ENCODE data around the gene MCM7. TPM values are rescaled to one million over a fixed set of nuclear protein-coding genes. Genes with fewer than 3 reads are reported as not detected.

The MCM7 gene
- total and polyA plus RNA-seq, 2 of the 13 experiments (the other 11 are each of a cell fraction or from before 2014, with no cell fraction given) = 84.5 to 214 TPM

GRCh38 chr7:100079024-100079560, 22.1 kb downstream of the MCM7 start (continued):
- TF ChIP-seq ZNF878 (CRISPR knock-in tag; IDR thresholded peaks at IDR 0.05) (no peak), SALL1 (CRISPR knock-in tag; IDR thresholded peaks at IDR 0.05) (peak; percentile 53), HNF4G (IDR thresholded peaks at IDR 0.05; ENCODE audit: borderline replicate concordance, low read depth, low read length) (peak; percentile 90), HNF4G (CRISPR knock-in tag; IDR thresholded peaks at IDR 0.05; ENCODE audit: borderline replicate concordance, low read depth) (peak; percentile 84; the same call in 1 of the 2 replicates), MEIS1 (CRISPR knock-in tag; IDR thresholded peaks at IDR 0.05; ENCODE audit: borderline replicate concordance) (no peak), CREM (IDR thresholded peaks at IDR 0.05) (peak; percentile 38; the same call in 1 of the 2 replicates), CREM (CRISPR knock-in tag; IDR thresholded peaks at IDR 0.05) (no peak), E2F5 (CRISPR knock-in tag; conservative IDR thresholded peaks at IDR 0.05) (no peak), KDM5B (CRISPR knock-in tag; IDR thresholded peaks at IDR 0.05; ENCODE audit: borderline replicate concordance) (no peak), ZNF367 (CRISPR knock-in tag; IDR thresholded peaks at IDR 0.05; ENCODE audit: borderline replicate concordance) (no peak), U2AF1 (optimal IDR thresholded peaks at IDR 0.05; ENCODE audit: low read depth, low read length) (no peak), SSRP1 (CRISPR knock-in tag; IDR thresholded peaks at IDR 0.05) (peak; percentile 79; the same call in 1 of the 2 replicates), ZKSCAN1 (IDR thresholded peaks at IDR 0.05; ENCODE audit: low read length) (no peak), DR1 (CRISPR knock-in tag; IDR thresholded peaks at IDR 0.05) (no peak; the same call in 1 of the 2 replicates), HIC2 (CRISPR knock-in tag; IDR thresholded peaks at IDR 0.05; ENCODE audit: low read depth) (peak; percentile 40), ZNF343 (CRISPR knock-in tag; IDR thresholded peaks at IDR 0.05) (no peak), TFAP4 (IDR thresholded peaks at IDR 0.05; ENCODE audit: borderline replicate concordance, low read depth) (peak; percentile 95), ZNF629 (CRISPR knock-in tag; conservative IDR thresholded peaks at IDR 0.05) (peak; percentile 35), ZFP82 (CRISPR knock-in tag; IDR thresholded peaks at IDR 0.05; ENCODE audit: borderline replicate concordance) (no peak), HOXA9 (CRISPR knock-in tag; IDR thresholded peaks at IDR 0.05; ENCODE audit: borderline replicate concordance) (no peak), MED1 (CRISPR knock-in tag; IDR thresholded peaks at IDR 0.05) (peak; percentile 63), CREB1 (IDR thresholded peaks at IDR 0.05) (no peak), CREB1 (CRISPR knock-in tag; IDR thresholded peaks at IDR 0.05) (peak; percentile 13; the same call in 1 of the 2 replicates), NCOR1 (IDR thresholded peaks at IDR 0.05; ENCODE audit: borderline replicate concordance, low read length) (peak; percentile 83), FOXJ3 (CRISPR knock-in tag; IDR thresholded peaks at IDR 0.05; ENCODE audit: borderline replicate concordance) (no peak; the same call in 1 of the 2 replicates)

All from HepG2 (cell line).